H9 (cell line): ENCODE data around the gene DAAM2. TPM values are rescaled to one million over a fixed set of nuclear protein-coding genes. Genes with fewer than 3 reads are reported as not detected.

Experiments used
- DNase-seq: peaks from one replicate; pipeline ENCODE4 v3.0.0-alpha.2; 2017
- H2AFZ ChIP-seq: one replicate; pipeline ENCODE4 v1.6.1; 2013; ENCODE audit warnings: mild to moderate bottlenecking, low read length, control low read depth, moderate library complexity
- H2AK5ac ChIP-seq: 2 replicates; pipeline ENCODE4 v1.6.1; 2013; ENCODE audit warnings: low read length, control low read depth, mixed read lengths; ENCODE audit not compliant: insufficient read length
- H2BK120ac ChIP-seq: one replicate; pipeline ENCODE4 v1.6.1; 2013; ENCODE audit warnings: low read depth, mild to moderate bottlenecking, low read length, control low read depth, inconsistent platforms; ENCODE audit not compliant: poor library complexity, severe bottlenecking
- H2BK12ac ChIP-seq: 2 replicates; pipeline ENCODE4 v1.6.1; 2013; ENCODE audit warnings: low read length, control low read depth, mixed read lengths, low read depth; ENCODE audit not compliant: insufficient read length
- H2BK15ac ChIP-seq: 2 replicates; pipeline ENCODE4 v1.6.1; 2013; ENCODE audit warnings: low read depth, low read length, control low read depth
- H2BK20ac ChIP-seq: one replicate; pipeline ENCODE4 v1.6.1; 2013; ENCODE audit warnings: low read depth, mild to moderate bottlenecking, low read length, control low read depth, inconsistent platforms; ENCODE audit not compliant: poor library complexity, severe bottlenecking
- H2BK5ac ChIP-seq: 2 replicates; pipeline ENCODE4 v1.6.1; 2013; ENCODE audit warnings: low read length, control low read depth, mixed read lengths; ENCODE audit not compliant: insufficient read length
- H3K14ac ChIP-seq: 2 replicates; pipeline ENCODE4 v1.6.1; 2013; ENCODE audit warnings: low read length, control low read depth; ENCODE audit not compliant: insufficient read depth
- H3K18ac ChIP-seq: 2 replicates; pipeline ENCODE4 v1.6.1; 2013; ENCODE audit warnings: low read depth, mild to moderate bottlenecking, mixed read lengths, low read length, control low read depth; ENCODE audit not compliant: insufficient read length
- H3K23ac ChIP-seq: 2 replicates; pipeline ENCODE4 v1.6.1; 2013; ENCODE audit warnings: low read length, control low read depth, mixed read lengths, low read depth; ENCODE audit not compliant: insufficient read length
- H3K23me2 ChIP-seq: 2 replicates; pipeline ENCODE4 v1.6.1; 2013; ENCODE audit warnings: low read depth, mild to moderate bottlenecking, mixed read lengths, low read length, control low read depth; ENCODE audit not compliant: insufficient read length, poor library complexity, severe bottlenecking
- H3K27ac ChIP-seq: 2 replicates; pipeline ENCODE4 v1.5.1; 2013; ENCODE audit warnings: low read length, control low read depth, mixed read lengths, low read depth; ENCODE audit not compliant: insufficient read length
- H3K27me3 ChIP-seq: 2 replicates; pipeline ENCODE4 v1.6.1; 2013; ENCODE audit warnings: low read length, control low read depth, inconsistent platforms; ENCODE audit not compliant: insufficient read depth
- H3K4ac ChIP-seq: 2 replicates; pipeline ENCODE4 v1.6.1; 2013; ENCODE audit warnings: low read depth, mild to moderate bottlenecking, control low read depth, inconsistent platforms, low read length, moderate library complexity
- H3K4me1 ChIP-seq: 2 replicates; pipeline ENCODE4 v1.6.1; 2013; ENCODE audit warnings: low read length, control low read depth, inconsistent platforms; ENCODE audit not compliant: insufficient read depth
- H3K4me2 ChIP-seq: 2 replicates; pipeline ENCODE4 v1.6.1; 2013; ENCODE audit warnings: low read length, control low read depth, mixed read lengths; ENCODE audit not compliant: insufficient read length, insufficient read depth
- H3K56ac ChIP-seq: 2 replicates; pipeline ENCODE4 v1.6.1; 2013; ENCODE audit warnings: low read depth, mild to moderate bottlenecking, mixed read lengths, low read length, control low read depth; ENCODE audit not compliant: insufficient read length
- H3K79me1 ChIP-seq: 2 replicates; pipeline ENCODE4 v1.6.1; 2013; ENCODE audit warnings: low read depth, mild to moderate bottlenecking, moderate library complexity, low read length, control low read depth, inconsistent platforms; ENCODE audit not compliant: insufficient read depth, poor library complexity, severe bottlenecking
- H3K79me2 ChIP-seq: 2 replicates; pipeline ENCODE4 v1.6.1; 2013; ENCODE audit warnings: low read length, control low read depth, inconsistent platforms; ENCODE audit not compliant: insufficient read depth
- H3K9ac ChIP-seq: 2 replicates; pipeline ENCODE4 v1.6.1; 2013; ENCODE audit warnings: low read length, control low read depth, mixed read lengths; ENCODE audit not compliant: insufficient read length; ENCODE audit errors: extremely low read depth
- H3K9me3 ChIP-seq: one replicate; pipeline ENCODE4 v1.6.1; 2013; ENCODE audit warnings: low read depth, low read length, inconsistent platforms; ENCODE audit not compliant: control insufficient read depth
- H3T11ph ChIP-seq: one replicate; pipeline ENCODE4 v1.6.1; 2013; ENCODE audit warnings: mild to moderate bottlenecking, low read length, control low read depth, inconsistent platforms
- H4K20me1 ChIP-seq: one replicate; pipeline ENCODE4 v1.6.1; 2013; ENCODE audit not compliant: control insufficient read depth, insufficient read length, insufficient read depth
- H4K5ac ChIP-seq: 2 replicates; pipeline ENCODE4 v1.6.1; 2013; ENCODE audit warnings: low read depth, mild to moderate bottlenecking, mixed read lengths, low read length, control low read depth; ENCODE audit not compliant: insufficient read length
- H4K8ac ChIP-seq: replicated peaks from 2 replicates; pipeline ENCODE4 v1.6.1; 2013; ENCODE audit warnings: low read length, control low read depth, mixed read lengths, low read depth; ENCODE audit not compliant: insufficient read length
- H4K91ac ChIP-seq: 2 replicates; pipeline ENCODE4 v1.6.1; 2013; ENCODE audit warnings: low read depth, mild to moderate bottlenecking, moderate library complexity, mixed read lengths, low read length, control low read depth; ENCODE audit not compliant: insufficient read length
- H3K27ac Mint-ChIP-seq, 3 experiments: 2 replicates in 2 of 3; 3 replicates in 1 of 3; pipeline ENCODE4 v1.8.0; 2020 to 2021; ENCODE audit warnings: mixed read lengths in 3 of 3, mild to moderate bottlenecking in 1 of 3, moderate library complexity in 1 of 3
- H3K27me3 Mint-ChIP-seq: 2 replicates; pipeline ENCODE4 v1.8.0; 2021; ENCODE audit warnings: low read depth, mild to moderate bottlenecking, moderate library complexity, mixed read lengths
- H3K36me3 Mint-ChIP-seq, 3 experiments: 2 replicates in 2 of 3; 3 replicates in 1 of 3; pipeline ENCODE4 v1.8.0; 2020 to 2021; ENCODE audit warnings: low read depth in 3 of 3, mixed read lengths in 3 of 3; ENCODE audit not compliant: insufficient read depth in 1 of 3
- H3K4me1 Mint-ChIP-seq, 2 experiments: 2 replicates each; pipeline ENCODE4 v1.8.0; 2020; ENCODE audit warnings: mixed read lengths in 2 of 2
- H3K4me3 Mint-ChIP-seq, 2 experiments: 2 replicates in 1 of 2; 3 replicates in 1 of 2; pipeline ENCODE4 v1.8.0; 2020 to 2021; ENCODE audit warnings: mild to moderate bottlenecking in 2 of 2, mixed read lengths in 2 of 2, moderate library complexity in 1 of 2
- H3K9me3 Mint-ChIP-seq, 2 experiments: 2 replicates in 1 of 2; 3 replicates in 1 of 2; pipeline ENCODE4 v1.8.0; 2020; ENCODE audit warnings: mild to moderate bottlenecking in 2 of 2, mixed read lengths in 2 of 2, moderate library complexity in 1 of 2
- WGBS: extraction: QIAGEN DNeasy Blood & Tissue Kit; methylation state at CpG from one replicate; pipeline ENCODE4 v1.1.7; 2013; ENCODE audit warnings: missing lambda C conversion rate, low lambda C conversion rate, mixed read lengths; ENCODE audit not compliant: insufficient read length; ENCODE audit errors: extremely low coverage; 5-methylcytosine and 5-hydroxymethylcytosine counted together
- total RNA-seq: library from RNA; stranded (reverse); gene quantifications from 2 replicates; pipeline ENCODE4 v1.2.1, GENCODE V29; 2021
- TF ChIP-seq, protein P1 (sequence below): fragments of 200-600 bp; sonication (generic); conservative IDR thresholded peaks from 3 replicates; pipeline ENCODE4 v1.8.0; 2021; ENCODE audit warnings: antibody characterized with exemption, mild to moderate bottlenecking

The DAAM2 gene
- total RNA-seq, 1 experiment from 2014 or later: 1.1 TPM

DNA sequence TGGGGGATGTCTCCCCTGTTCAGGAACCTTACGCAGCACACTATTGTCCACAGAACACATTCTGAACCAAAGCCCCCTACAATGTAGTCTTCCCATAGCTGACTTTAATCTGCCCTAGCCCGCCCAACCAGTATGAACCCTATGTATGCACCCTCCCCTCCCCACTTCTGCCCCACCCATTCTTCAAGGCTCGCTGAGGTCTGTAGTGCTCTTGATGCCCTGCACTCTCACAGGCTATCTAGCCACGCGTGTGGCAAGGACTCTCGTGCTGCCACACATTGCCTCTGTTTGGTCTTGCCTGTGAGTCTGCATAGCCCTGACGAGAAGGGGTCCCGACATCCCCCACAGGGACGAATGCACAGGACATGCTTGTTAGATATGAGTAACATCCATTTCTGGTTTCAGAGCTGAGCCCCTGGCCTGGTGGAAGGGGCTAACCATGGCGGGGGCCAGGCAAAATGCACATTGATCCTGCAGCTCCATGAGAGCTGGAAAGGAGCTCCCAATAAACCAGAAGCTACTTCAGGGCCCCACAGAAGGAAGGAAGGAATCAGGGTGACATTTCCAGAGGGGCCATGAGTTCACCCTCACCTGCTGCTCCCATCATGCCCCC, 119.4 kb downstream of the DAAM2 start:
- H3K4me2 ChIP-seq: no peak overlapping the region
- no peak overlapping the region for H3K9ac ChIP-seq
- no peaks in the 10 kb centered on the region; the same call in 1 of the 2 replicates for H3K27me3 ChIP-seq
- no peaks in the 10 kb centered on the region for H3K9me3 ChIP-seq
- H3K79me2 ChIP-seq: no peaks in the 10 kb centered on the region; the same call in 1 of the 2 replicates
- WGBS: no CpG with 5 or more reads among the region's 10 CpGs
- Mint-ChIP-seq H3K27ac (no peak overlapping the region), H3K4me1 (peaks cover 5 to 7% of the 10 kb centered on the region in 2 experiments; a peak in 2 of 4 replicates), H3K9me3 (no peaks in the 10 kb centered on the region), H3K27me3 (no peaks in the 10 kb centered on the region), H3K4me3 (no peak overlapping the region; a peak in 1 of 5 replicates), H3K36me3 (peaks cover 24 to 42% (median 33%) of the 10 kb centered on the region in 3 experiments)
- no peak overlapping the region for H3K14ac ChIP-seq
- H3K56ac ChIP-seq: no peak overlapping the region
- no peaks in the 10 kb centered on the region for H3K4me1 ChIP-seq
- no peak overlapping the region for H4K5ac ChIP-seq
- H3K79me1 ChIP-seq: no peaks in the 10 kb centered on the region
- H2BK12ac ChIP-seq: no peak overlapping the region
- no peak overlapping the region for H3T11ph ChIP-seq
- H2BK15ac ChIP-seq: no peak overlapping the region
- H4K20me1 ChIP-seq: no peaks in the 10 kb centered on the region
- TF ChIP-seq, protein P1, sequence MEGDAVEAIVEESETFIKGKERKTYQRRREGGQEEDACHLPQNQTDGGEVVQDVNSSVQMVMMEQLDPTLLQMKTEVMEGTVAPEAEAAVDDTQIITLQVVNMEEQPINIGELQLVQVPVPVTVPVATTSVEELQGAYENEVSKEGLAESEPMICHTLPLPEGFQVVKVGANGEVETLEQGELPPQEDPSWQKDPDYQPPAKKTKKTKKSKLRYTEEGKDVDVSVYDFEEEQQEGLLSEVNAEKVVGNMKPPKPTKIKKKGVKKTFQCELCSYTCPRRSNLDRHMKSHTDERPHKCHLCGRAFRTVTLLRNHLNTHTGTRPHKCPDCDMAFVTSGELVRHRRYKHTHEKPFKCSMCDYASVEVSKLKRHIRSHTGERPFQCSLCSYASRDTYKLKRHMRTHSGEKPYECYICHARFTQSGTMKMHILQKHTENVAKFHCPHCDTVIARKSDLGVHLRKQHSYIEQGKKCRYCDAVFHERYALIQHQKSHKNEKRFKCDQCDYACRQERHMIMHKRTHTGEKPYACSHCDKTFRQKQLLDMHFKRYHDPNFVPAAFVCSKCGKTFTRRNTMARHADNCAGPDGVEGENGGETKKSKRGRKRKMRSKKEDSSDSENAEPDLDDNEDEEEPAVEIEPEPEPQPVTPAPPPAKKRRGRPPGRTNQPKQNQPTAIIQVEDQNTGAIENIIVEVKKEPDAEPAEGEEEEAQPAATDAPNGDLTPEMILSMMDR: no peak
- no peak overlapping the region for H2BK5ac ChIP-seq
- H2AFZ ChIP-seq: no peak overlapping the region
- no peak overlapping the region for H4K8ac ChIP-seq
- H4K91ac ChIP-seq: no peak overlapping the region
- H2BK120ac ChIP-seq: no peak overlapping the region
- no peak overlapping the region for H3K4ac ChIP-seq
- no peak overlapping the region for H2BK20ac ChIP-seq
- DNase-seq: no peak
- no peaks in the 10 kb centered on the region for H3K23me2 ChIP-seq
- no peak overlapping the region for H3K27ac ChIP-seq
- no peak overlapping the region for H3K18ac ChIP-seq
- no peak overlapping the region for H3K23ac ChIP-seq
- no peak overlapping the region for H2AK5ac ChIP-seq
